Endothelial cell of umbilical vein (primary cell): ENCODE measurements around the gene VAC14. TPM values are rescaled to one million over a fixed set of nuclear protein-coding genes. Genes with fewer than 3 reads are reported as not detected.

Source experiments
- BruUV-seq: library from RNA; stranded (reverse); fragments of 400-500 nt; replicated peaks from 2 replicates; lab custom pipeline; 2021; lab: Mats Ljungman, UMichigan
- CTCF ChIA-PET: fragments of 300-600, 350-600 bp; sonication (Branson Sonifier 250); formaldehyde crosslinking; loops from one replicate; lab custom pipeline; 2021; ENCODE audit warnings: antibody characterized with exemption, inconsistent platforms; lab: Charles Lee
- POLR2A ChIA-PET: fragments of 300-600, 350-600 bp; sonication (Branson Sonifier 250); formaldehyde crosslinking; loops from one replicate; lab custom pipeline; 2021; ENCODE audit warnings: antibody characterized with exemption, inconsistent platforms; lab: Charles Lee
- DNase-seq: peaks from one replicate; pipeline ENCODE4 v3.0.0-alpha.2; 2011; ENCODE audit warnings: low read depth, low spot score
- FAIRE-seq: peaks from 2 replicates; lab custom pipeline; 2011; peaks lifted over from hg19 to GRCh38; lab: Jason Lieb, UNC
- H2AFZ ChIP-seq: 2 replicates; pipeline ENCODE4 v1.6.0; 2012; ENCODE audit warnings: low read depth, low read length, control low read depth, inconsistent platforms
- H3K27ac ChIP-seq: 2 replicates; pipeline ENCODE4 v1.5.1; 2011; ENCODE audit warnings: low read depth, mild to moderate bottlenecking, control low read depth, low read length, moderate library complexity; ENCODE audit not compliant: insufficient read depth
- H3K27me3 ChIP-seq, 2 experiments: 2 replicates each; pipeline versions ENCODE4 v1.6.0 to v1.6.1; 2011; ENCODE audit warnings: low read length in 2 of 2, mixed read lengths in 1 of 2; ENCODE audit not compliant: control insufficient read depth in 2 of 2, insufficient read depth in 2 of 2
- H3K36me3 ChIP-seq, 2 experiments: 2 replicates in 1 of 2; 3 replicates in 1 of 2; pipeline ENCODE4 v1.5.1; 2011; ENCODE audit warnings: low read length in 2 of 2, mild to moderate bottlenecking in 1 of 2, moderate library complexity in 1 of 2; ENCODE audit not compliant: control insufficient read depth in 2 of 2, insufficient read depth in 2 of 2; ENCODE audit errors: extremely low read depth in 1 of 2
- H3K4me1 ChIP-seq: 3 replicates; pipeline ENCODE4 v1.5.1; 2011; ENCODE audit warnings: mild to moderate bottlenecking, low read length; ENCODE audit not compliant: control insufficient read depth, insufficient read depth; ENCODE audit errors: extremely low read depth
- H3K4me2 ChIP-seq: 2 replicates; pipeline ENCODE4 v1.6.1; 2011; ENCODE audit warnings: low read length, control low read depth, mixed read lengths; ENCODE audit not compliant: insufficient read depth
- H3K4me3 ChIP-seq, 3 experiments: fragments of 200-600 bp in 1 of 3; sonication (generic), shearing (Covaris generic) in 1 of 3; replicated peaks in 1 of 3; 2 replicates each; pipeline ENCODE4 v1.5.1; 2011 to 2016; ENCODE audit warnings: control low read depth in 3 of 3, low read length in 3 of 3, mild to moderate bottlenecking in 2 of 3, inconsistent platforms in 1 of 3, low read depth in 1 of 3, moderate library complexity in 1 of 3; ENCODE audit not compliant: insufficient read depth in 1 of 3
- H3K79me2 ChIP-seq: 2 replicates; pipeline ENCODE4 v1.6.0; 2012; ENCODE audit warnings: low read length, inconsistent platforms; ENCODE audit not compliant: control insufficient read depth, insufficient read depth
- H3K9ac ChIP-seq: replicated peaks from 2 replicates; pipeline ENCODE3; 2011; ENCODE audit warnings: low read length, control low read depth; ENCODE audit not compliant: insufficient read depth; ENCODE audit errors: extremely low read depth
- H3K9me1 ChIP-seq: replicated peaks from 3 replicates; pipeline ENCODE4 v1.6.0; 2011; ENCODE audit warnings: mild to moderate bottlenecking, low read length; ENCODE audit not compliant: control insufficient read depth, insufficient read depth; ENCODE audit errors: extremely low read depth
- H3K9me3 ChIP-seq: replicated peaks from 2 replicates; pipeline ENCODE4 v1.5.1; 2012; ENCODE audit warnings: low read length, inconsistent platforms; ENCODE audit not compliant: control insufficient read depth, insufficient read depth
- H4K20me1 ChIP-seq: replicated peaks from 2 replicates; pipeline ENCODE3; 2011; ENCODE audit warnings: mild to moderate bottlenecking, low read length; ENCODE audit not compliant: control insufficient read depth, insufficient read depth; ENCODE audit errors: extremely low read depth
- CTCF ChIP-seq, 2 donors: IDR thresholded peaks; 1 replicate in 1 of 2; 2 replicates in 1 of 2; pipeline ENCODE4 v1.5.1; 2011; ENCODE audit warnings: low read length in 2 of 2, mild to moderate bottlenecking in 2 of 2, moderate library complexity in 2 of 2, control low read depth in 1 of 2, inconsistent platforms in 1 of 2, low read depth in 1 of 2; ENCODE audit not compliant: insufficient read depth in 1 of 2; ENCODE audit errors: extremely low read depth in 1 of 2
- EZH2 ChIP-seq: IDR thresholded peaks from 2 replicates; pipeline ENCODE4 v1.6.1; 2012; ENCODE audit warnings: borderline replicate concordance, low read depth, mild to moderate bottlenecking, moderate library complexity, low read length, inconsistent platforms; ENCODE audit not compliant: severe bottlenecking
- GATA2 ChIP-seq: IDR thresholded peaks from 2 replicates; pipeline ENCODE4 v1.7.0; 2011; ENCODE audit warnings: low read depth, mild to moderate bottlenecking, moderate library complexity, mixed read lengths, low read length; ENCODE audit not compliant: insufficient read length, insufficient read depth
- JUN ChIP-seq: IDR thresholded peaks from 2 replicates; pipeline ENCODE4 v1.6.1; 2011; ENCODE audit warnings: borderline replicate concordance, low read depth; ENCODE audit not compliant: insufficient read length, insufficient read depth
- MAX ChIP-seq: IDR thresholded peaks from 2 replicates; pipeline ENCODE4 v1.6.1; 2011; ENCODE audit not compliant: insufficient read depth, insufficient read length
- POLR2A ChIP-seq: IDR thresholded peaks from 2 replicates; pipeline ENCODE4 v1.6.1; 2012; ENCODE audit warnings: low read depth, mild to moderate bottlenecking, control low read depth, low read length
- dilution Hi-C: fragments of 300-500 bp; cut with MboI; formaldehyde crosslinking; loops from one replicate; pipeline ENCODE4 v1.15.0; 2019; ENCODE audit warnings: low sequenced_read_pairs; ENCODE audit not compliant: extremely low pct_ligation_motif_present
- intact Hi-C: fragments of 100-400 bp; cut with micrococcal nuclease; formaldehyde crosslinking; loops from one replicate; pipeline ENCODE4 v1.10.0; 2022
- polyA plus RNA-seq, 4 experiments: library from polyadenylated mRNA; depleted of rRNA in 3 of 4; stranded (reverse) in 3 of 4; unstranded in 1 of 4; fragments of >200 nt; gene quantifications; 2 replicates each; pipeline versions ENCODE4 v1.2.1 to v1.2.3, GENCODE V29; 2011 to 2012; ENCODE audit warnings: missing spikeins in 1 of 4
- total RNA-seq: library from RNA; stranded (reverse); gene quantifications from 2 replicates; pipeline ENCODE4 v1.2.3, GENCODE V29; 2021

Gene VAC14
- total and polyA plus RNA-seq, 2 donors (not counting 3 experiments of a cell fraction or from before 2014, with no cell fraction given): 37.6 to 57.9 TPM

- H3K9ac ChIP-seq: no peak overlapping the region
- no peaks in the 10 kb centered on the region for H3K27me3 ChIP-seq
- FAIRE-seq: no peak
- no peaks in the 10 kb centered on the region for H3K36me3 ChIP-seq
- CTCF ChIA-PET: interaction anchor here (0.7 to 1.8 kb wide), 3 partner anchors 9 to 23 kb away, joined by 3 to 5 read pairs (median 3); no protein-coding TSS in a partner anchor
- H3K9me3 ChIP-seq: no peaks in the 10 kb centered on the region
- no peak overlapping the region for H3K4me2 ChIP-seq
- no peaks in the 10 kb centered on the region for H4K20me1 ChIP-seq
- peaks cover 38% of the 10 kb centered on the region for H3K4me1 ChIP-seq
- H3K79me2 ChIP-seq: no peaks in the 10 kb centered on the region
- dilution Hi-C loops: no loop called here
- TF ChIP-seq POLR2A (no peak), JUN (no peak), EZH2 (no peak), CTCF (IDR thresholded peaks at IDR 0.05; ENCODE audit: extremely low read depth in 1 of 2, insufficient read depth in 1 of 2, low read depth in 1 of 2, low read length in 2 of 2) (no peak), GATA2 (no peak), MAX (no peak)
- no TSS peak for BruUV-seq
- no peak overlapping the region for H2AFZ ChIP-seq
- H3K27ac ChIP-seq: no peak overlapping the region
- H3K9me1 ChIP-seq: no peaks in the 10 kb centered on the region
- intact Hi-C loops: no loop called here
- H3K4me3 ChIP-seq: no peak overlapping the region
- DNase-seq: no peak
- POLR2A ChIA-PET: no interaction called here
Observed at GRCh38 chr16:70710422-70711210, 90.3 kb downstream of the VAC14 start.
